ENCODE measurements around the gene SLC16A11.

Gene SLC16A11

DNA sequence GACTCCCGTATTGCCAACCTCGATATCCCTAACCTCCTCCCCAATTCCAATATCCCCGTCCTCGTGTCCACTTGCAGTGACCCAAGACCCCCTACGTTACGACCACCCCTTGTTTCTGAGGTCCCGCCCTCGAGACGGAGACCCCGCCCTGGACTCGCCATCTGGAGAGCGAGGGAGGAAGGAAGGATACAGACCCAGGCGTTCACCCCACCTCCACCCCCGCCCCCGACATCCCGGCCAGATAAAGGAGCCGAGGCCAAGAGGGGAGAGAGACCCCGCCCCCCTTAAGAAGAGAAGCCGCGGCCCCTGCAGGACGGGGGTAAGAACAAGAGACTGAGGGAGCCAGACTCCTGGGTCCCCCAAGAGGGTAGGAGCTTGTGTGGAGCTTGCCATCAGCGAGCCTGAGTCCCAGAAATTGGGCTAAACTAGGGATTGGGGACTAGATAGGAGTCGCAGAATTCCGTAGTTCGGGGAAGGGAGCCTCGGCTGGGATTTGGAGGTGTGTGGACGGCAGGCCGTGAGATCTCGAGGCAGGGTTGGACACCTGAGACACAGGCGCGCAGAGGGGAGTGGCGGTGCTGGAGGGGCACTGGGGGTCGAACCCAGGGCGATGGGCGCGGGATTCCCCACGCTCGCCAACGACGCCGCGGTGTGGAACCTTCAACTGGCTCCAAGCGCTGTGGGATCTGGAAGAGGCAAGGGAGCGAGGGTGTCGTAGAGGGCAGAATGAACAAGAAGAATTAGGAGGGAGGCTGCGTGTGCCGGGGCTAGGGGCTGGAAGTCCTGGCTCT lies 20.9 kb downstream of the SLC16A11 start, which contains the start of gene BCL6B:
Gene BCL6B (plus strand): TSS at position 270 of the 791 bp plus-strand sequence. CDS start 622 bp downstream, outside the sequence.
- H2AFZ ChIP-seq (ENCODE audit: low read length), result peak within 1 kb of the TSS; percentile 54
- no peak for DNase-seq
- no peaks in the 10 kb centered on the region for H3K9me3 ChIP-seq (replicated peaks; ENCODE audit: insufficient read depth, low read length)
- no peaks in the 10 kb centered on the region for H3K79me2 ChIP-seq (ENCODE audit: low read length)
- H3K4me1 ChIP-seq (ENCODE audit: low read length), result peaks cover 11% of the 10 kb centered on the region
- TF ChIP-seq EZH2phosphoT487 (IDR thresholded peaks at IDR 0.05; ENCODE audit: low read length) (no peak), EZH2 (optimal IDR thresholded peaks at IDR 0.05; ENCODE audit: low read depth, low read length) (no peak)
- TF ChIP-seq, protein P1, sequence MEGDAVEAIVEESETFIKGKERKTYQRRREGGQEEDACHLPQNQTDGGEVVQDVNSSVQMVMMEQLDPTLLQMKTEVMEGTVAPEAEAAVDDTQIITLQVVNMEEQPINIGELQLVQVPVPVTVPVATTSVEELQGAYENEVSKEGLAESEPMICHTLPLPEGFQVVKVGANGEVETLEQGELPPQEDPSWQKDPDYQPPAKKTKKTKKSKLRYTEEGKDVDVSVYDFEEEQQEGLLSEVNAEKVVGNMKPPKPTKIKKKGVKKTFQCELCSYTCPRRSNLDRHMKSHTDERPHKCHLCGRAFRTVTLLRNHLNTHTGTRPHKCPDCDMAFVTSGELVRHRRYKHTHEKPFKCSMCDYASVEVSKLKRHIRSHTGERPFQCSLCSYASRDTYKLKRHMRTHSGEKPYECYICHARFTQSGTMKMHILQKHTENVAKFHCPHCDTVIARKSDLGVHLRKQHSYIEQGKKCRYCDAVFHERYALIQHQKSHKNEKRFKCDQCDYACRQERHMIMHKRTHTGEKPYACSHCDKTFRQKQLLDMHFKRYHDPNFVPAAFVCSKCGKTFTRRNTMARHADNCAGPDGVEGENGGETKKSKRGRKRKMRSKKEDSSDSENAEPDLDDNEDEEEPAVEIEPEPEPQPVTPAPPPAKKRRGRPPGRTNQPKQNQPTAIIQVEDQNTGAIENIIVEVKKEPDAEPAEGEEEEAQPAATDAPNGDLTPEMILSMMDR (IDR thresholded peaks at IDR 0.05; ENCODE audit: low read length), result no peak
- H3K4me3 ChIP-seq (ENCODE audit: low read length), result peak within 1 kb of the TSS; percentile 51
- H3K9me2 ChIP-seq (replicated peaks; ENCODE audit: insufficient read depth, low read length), result no peaks in the 10 kb centered on the region
- no peaks in the 10 kb centered on the region for H4K20me1 ChIP-seq (ENCODE audit: insufficient read depth, low read length)
- no peaks in the 10 kb centered on the region for H3K27me3 ChIP-seq (replicated peaks; ENCODE audit: insufficient read depth, low read length)
- peaks cover 8% of the 10 kb centered on the region; the same call in 1 of the 2 replicates for H3F3A ChIP-seq (ENCODE audit: insufficient read depth, low read length)
- H3K9ac ChIP-seq (ENCODE audit: low read length), result peak within 1 kb of the TSS; percentile 35; the same call in 1 of the 2 replicates
- H3K36me3 ChIP-seq (replicated peaks; ENCODE audit: insufficient read depth, low read length), result no peaks in the 10 kb centered on the region
- H3K27ac ChIP-seq (ENCODE audit: low read length), result no peak within 1 kb of the TSS
- H3K4me2 ChIP-seq (ENCODE audit: low read depth, low read length), result peak within 1 kb of the TSS; percentile 54

DNA sequence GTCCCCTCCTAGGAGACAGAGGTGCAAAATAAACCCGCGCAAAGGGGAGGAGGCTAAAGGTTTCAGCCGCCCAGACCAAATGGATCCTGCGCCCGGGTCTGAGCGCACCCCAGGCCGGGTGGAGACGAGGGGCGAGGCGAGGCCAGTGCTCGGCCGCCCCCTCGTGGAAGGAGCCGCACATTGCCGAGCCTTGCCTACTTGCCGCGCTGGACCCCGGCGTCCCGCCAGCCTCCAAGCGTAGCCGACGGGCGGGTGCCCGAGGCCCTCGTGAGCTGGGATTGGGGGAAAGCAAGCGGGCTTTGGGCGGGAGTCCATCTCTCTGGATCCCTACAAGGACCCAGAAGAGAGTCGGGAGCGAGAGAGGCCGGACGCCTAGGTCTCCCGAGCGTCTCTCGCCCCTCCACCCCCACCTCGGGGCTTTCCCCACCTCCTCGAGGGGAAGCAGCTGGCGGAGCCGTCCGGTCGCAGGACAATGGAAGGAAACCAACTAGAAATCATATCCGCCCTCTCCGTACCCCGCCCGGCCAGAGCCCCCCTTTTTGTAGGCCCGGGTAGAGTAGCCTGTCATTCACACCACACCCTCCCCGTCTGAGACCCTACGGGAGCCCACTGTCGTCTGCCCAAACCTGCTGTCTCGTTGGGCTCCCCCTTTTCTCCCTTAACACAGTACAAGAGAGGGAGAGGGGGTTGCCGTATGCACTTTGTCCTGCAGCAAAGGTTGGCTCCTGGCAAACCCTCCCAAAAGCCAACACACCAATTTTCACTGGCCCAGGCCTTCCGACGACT lies 21.7 kb downstream of the SLC16A11 start:
- H3K4me2 ChIP-seq (ENCODE audit: low read depth, low read length), result peak overlapping the region; percentile 54
- no peaks in the 10 kb centered on the region for H3K9me3 ChIP-seq (replicated peaks; ENCODE audit: insufficient read depth, low read length)
- H3K4me3 ChIP-seq (ENCODE audit: low read length), result peak overlapping the region; percentile 51
- H3K9ac ChIP-seq (ENCODE audit: low read length), result peak overlapping the region; percentile 35; the same call in 1 of the 2 replicates
- H3K36me3 ChIP-seq (replicated peaks; ENCODE audit: insufficient read depth, low read length), result no peaks in the 10 kb centered on the region
- TF ChIP-seq EZH2 (optimal IDR thresholded peaks at IDR 0.05; ENCODE audit: low read depth, low read length), result no peak
- TF ChIP-seq, protein P1 (IDR thresholded peaks at IDR 0.05; ENCODE audit: low read length), result peak; percentile 89
- no peaks in the 10 kb centered on the region for H3K79me2 ChIP-seq (ENCODE audit: low read length)
- no peaks in the 10 kb centered on the region for H3K9me2 ChIP-seq (replicated peaks; ENCODE audit: insufficient read depth, low read length)
- H3K4me1 ChIP-seq (ENCODE audit: low read length), result peaks cover 11% of the 10 kb centered on the region
- H3K27ac ChIP-seq (ENCODE audit: low read length), result no peak overlapping the region
- peak; percentile 83 for DNase-seq
- H2AFZ ChIP-seq (ENCODE audit: low read length), result peak overlapping the region; percentile 54
- H4K20me1 ChIP-seq (ENCODE audit: insufficient read depth, low read length), result no peaks in the 10 kb centered on the region
- H3K27me3 ChIP-seq (replicated peaks; ENCODE audit: insufficient read depth, low read length), result no peaks in the 10 kb centered on the region
- peaks cover 8% of the 10 kb centered on the region; the same call in 1 of the 2 replicates for H3F3A ChIP-seq (ENCODE audit: insufficient read depth, low read length)

DNA sequence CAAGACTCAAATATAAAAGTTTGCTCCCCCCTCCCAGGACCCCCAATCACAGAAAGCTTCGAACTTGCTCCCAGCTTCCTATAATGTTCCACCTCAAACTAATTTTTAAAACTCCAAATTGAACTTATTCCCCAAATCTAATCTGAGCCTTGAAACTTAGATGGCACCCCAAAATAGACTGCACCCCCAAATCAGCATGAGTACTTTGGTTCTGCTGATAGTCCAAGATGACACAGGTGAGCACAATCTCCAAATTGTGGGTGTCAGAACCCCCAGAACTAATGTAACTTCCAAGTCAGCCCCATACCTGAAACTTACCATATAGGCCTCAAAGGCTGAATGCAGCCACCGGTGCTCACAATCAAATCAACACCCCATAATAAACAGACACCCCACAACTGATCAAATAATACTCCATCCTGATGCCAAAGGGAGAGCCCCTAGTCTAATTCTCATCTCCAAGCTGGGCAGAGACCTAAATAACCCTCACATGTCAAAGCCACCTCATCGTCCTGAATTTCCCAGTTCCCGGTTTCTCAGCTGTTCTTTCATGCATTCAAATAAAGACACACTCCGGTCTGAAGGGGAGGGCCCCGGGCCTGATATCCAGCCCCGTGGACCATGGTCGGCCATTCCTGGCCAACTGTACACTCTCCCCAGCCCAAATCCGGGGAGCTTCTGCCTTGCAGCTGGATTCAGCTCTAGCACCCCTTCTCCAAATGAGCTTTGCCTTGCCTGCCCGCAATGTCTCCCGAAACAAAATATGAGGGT lies 22.8 kb downstream of the SLC16A11 start:
- no peak for DNase-seq
- peak overlapping the region; percentile 35; the same call in 1 of the 2 replicates for H3K9ac ChIP-seq (ENCODE audit: low read length)
- H3K4me2 ChIP-seq (ENCODE audit: low read depth, low read length), result peak overlapping the region; percentile 54; the same call in 1 of the 2 replicates
- H4K20me1 ChIP-seq (ENCODE audit: insufficient read depth, low read length), result no peaks in the 10 kb centered on the region
- H3K9me2 ChIP-seq (replicated peaks; ENCODE audit: insufficient read depth, low read length), result no peaks in the 10 kb centered on the region
- peak overlapping the region; percentile 54; the same call in 1 of the 2 replicates for H2AFZ ChIP-seq (ENCODE audit: low read length)
- H3K36me3 ChIP-seq (replicated peaks; ENCODE audit: insufficient read depth, low read length), result no peaks in the 10 kb centered on the region
- H3K9me3 ChIP-seq (replicated peaks; ENCODE audit: insufficient read depth, low read length), result no peaks in the 10 kb centered on the region
- peak overlapping the region; percentile 51; the same call in 1 of the 2 replicates for H3K4me3 ChIP-seq (ENCODE audit: low read length)
- H3K27ac ChIP-seq (ENCODE audit: low read length), result no peak overlapping the region
- H3K27me3 ChIP-seq (replicated peaks; ENCODE audit: insufficient read depth, low read length), result no peaks in the 10 kb centered on the region
- H3K4me1 ChIP-seq (ENCODE audit: low read length), result peaks cover 19% of the 10 kb centered on the region
- TF ChIP-seq EZH2 (optimal IDR thresholded peaks at IDR 0.05; ENCODE audit: low read depth, low read length) (no peak), EZH2phosphoT487 (IDR thresholded peaks at IDR 0.05; ENCODE audit: low read length) (no peak)
- TF ChIP-seq, protein P1 (IDR thresholded peaks at IDR 0.05; ENCODE audit: low read length), result no peak
- H3F3A ChIP-seq (ENCODE audit: insufficient read depth, low read length), result peaks cover 13% of the 10 kb centered on the region
- peaks cover 9% of the 10 kb centered on the region for H3K79me2 ChIP-seq (ENCODE audit: low read length)
